ENCODE results near the gene LNP1.

The LNP1 gene

GRCh38 chr3:100429187-100429716, 27.9 kb downstream of the LNP1 start:
- H3K9me2 ChIP-seq (replicated peaks; ENCODE audit: insufficient read depth, low read length): no peaks in the 10 kb centered on the region; the same call in 1 of the 2 replicates
- TF ChIP-seq CTCF (IDR thresholded peaks at IDR 0.05; ENCODE audit: insufficient read depth, low read length, poor library complexity, severe bottlenecking) (no peak), EZH2phosphoT487 (conservative IDR thresholded peaks at IDR 0.05; ENCODE audit: low read length) (no peak)

GRCh38 chr3:100436951-100437350, 35.6 kb downstream of the LNP1 start:
- Histone ChIP-seq H3K27me3 (ENCODE audit: low read length) (no peaks in the 10 kb centered on the region), H2AFZ (ENCODE audit: low read depth, low read length, severe bottlenecking) (no peak overlapping the region), H3K36me3 (ENCODE audit: low read length) (no peaks in the 10 kb centered on the region), H3K4me3 (ENCODE audit: insufficient read depth, low read length, poor library complexity, severe bottlenecking) (no peak overlapping the region), H3K79me2 (ENCODE audit: insufficient read depth, low read length) (no peaks in the 10 kb centered on the region), H4K20me1 (ENCODE audit: low read depth, low read length) (no peaks in the 10 kb centered on the region), H3F3A (ENCODE audit: insufficient read depth) (no peaks in the 10 kb centered on the region), H3K27ac (ENCODE audit: low read depth, low read length) (no peak overlapping the region), H3K4me2 (ENCODE audit: low read depth, low read length, poor library complexity, severe bottlenecking) (no peak overlapping the region), H3K9me2 (replicated peaks; ENCODE audit: insufficient read depth, low read length) (no peaks in the 10 kb centered on the region; the same call in 1 of the 2 replicates), H3K9ac (ENCODE audit: low read length) (no peak overlapping the region), H3K9me3 (ENCODE audit: insufficient read depth, low read length) (no peaks in the 10 kb centered on the region)
- TF ChIP-seq EZH2phosphoT487 (conservative IDR thresholded peaks at IDR 0.05; ENCODE audit: low read length) (no peak), CTCF (IDR thresholded peaks at IDR 0.05; ENCODE audit: insufficient read depth, low read length, poor library complexity, severe bottlenecking) (no peak)

More at GRCh38 chr3:100429187-100429716, 27.9 kb downstream of the LNP1 start:
- no peak overlapping the region for H3K27ac ChIP-seq (ENCODE audit: low read depth, low read length)
- no peaks in the 10 kb centered on the region for H3F3A ChIP-seq (ENCODE audit: insufficient read depth)
- no peaks in the 10 kb centered on the region for H3K79me2 ChIP-seq (ENCODE audit: insufficient read depth, low read length)
- H3K4me2 ChIP-seq (ENCODE audit: low read depth, low read length, poor library complexity, severe bottlenecking): no peak overlapping the region
- no peak overlapping the region for H3K4me3 ChIP-seq (ENCODE audit: insufficient read depth, low read length, poor library complexity, severe bottlenecking)
- H3K9me3 ChIP-seq (ENCODE audit: insufficient read depth, low read length): no peaks in the 10 kb centered on the region
- H4K20me1 ChIP-seq (ENCODE audit: low read depth, low read length): no peaks in the 10 kb centered on the region
- no peaks in the 10 kb centered on the region for H3K27me3 ChIP-seq (ENCODE audit: low read length)
- H2AFZ ChIP-seq (ENCODE audit: low read depth, low read length, severe bottlenecking): no peak overlapping the region
- H3K36me3 ChIP-seq (ENCODE audit: low read length): no peaks in the 10 kb centered on the region
- no peak overlapping the region for H3K9ac ChIP-seq (ENCODE audit: low read length)

GRCh38 chr3:100437721-100438622, 36.6 kb downstream of the LNP1 start:
- Histone ChIP-seq H3K27ac (ENCODE audit: low read depth, low read length) (no peak overlapping the region), H3K27me3 (ENCODE audit: low read length) (no peaks in the 10 kb centered on the region), H3F3A (ENCODE audit: insufficient read depth) (no peaks in the 10 kb centered on the region), H2AFZ (ENCODE audit: low read depth, low read length, severe bottlenecking) (no peak overlapping the region), H3K36me3 (ENCODE audit: low read length) (no peaks in the 10 kb centered on the region), H3K4me2 (ENCODE audit: low read depth, low read length, poor library complexity, severe bottlenecking) (no peak overlapping the region), H3K9me2 (replicated peaks; ENCODE audit: insufficient read depth, low read length) (no peaks in the 10 kb centered on the region), H4K20me1 (ENCODE audit: low read depth, low read length) (no peaks in the 10 kb centered on the region), H3K9me3 (ENCODE audit: insufficient read depth, low read length) (no peaks in the 10 kb centered on the region), H3K9ac (ENCODE audit: low read length) (no peak overlapping the region), H3K4me3 (ENCODE audit: insufficient read depth, low read length, poor library complexity, severe bottlenecking) (no peak overlapping the region), H3K79me2 (ENCODE audit: insufficient read depth, low read length) (no peaks in the 10 kb centered on the region)
- TF ChIP-seq EZH2phosphoT487 (conservative IDR thresholded peaks at IDR 0.05; ENCODE audit: low read length): no peak
- TF ChIP-seq CTCF (IDR thresholded peaks at IDR 0.05; ENCODE audit: insufficient read depth, low read length, poor library complexity, severe bottlenecking): no peak

Data from SU-DHL-6 (cell line).